Cardiac fibroblast (primary cell): ENCODE data around the gene TRIM66.

Source experiments
- DNase-seq, 2 donors: peaks; one replicate each; pipeline versions ENCODE4 v3.0.0 to v3.0.0-alpha.2; 2010; ENCODE audit warnings: low read depth in 2 of 2
- H3K4me3 ChIP-seq, 2 donors: replicated peaks in 1 of 2; 1 replicate in 1 of 2; 2 replicates in 1 of 2; pipeline ENCODE4 v1.5.1; 2011; ENCODE audit warnings: low read depth in 2 of 2, low read length in 2 of 2, mild to moderate bottlenecking in 2 of 2, moderate library complexity in 1 of 2
- CTCF ChIP-seq: IDR thresholded peaks from one replicate; pipeline ENCODE4 v1.5.1; 2011; ENCODE audit warnings: low read depth, mild to moderate bottlenecking, low read length, inconsistent platforms

Gene TRIM66

GRCh38 chr11:8682303-8683114 is at the start of gene TRIM66, which contains the start of gene RPL27A:
TRIM66 (minus strand) TSS chr11:8682665; CDS start chr11:8672274, 10,391 bp downstream.
RPL27A (plus strand) TSS chr11:8682792; CDS start chr11:8682814, 22 bp downstream.
- DNase-seq, result peak; percentile 97 to 98
- TF ChIP-seq CTCF, result peak; percentile 15
- H3K4me3 ChIP-seq, result peak within 1 kb of the TSS; percentile 96 to 98

GRCh38 chr11:8731647-8732323 is 49.3 kb upstream of the TRIM66 start:
- H3K4me3 ChIP-seq, result no peak overlapping the region
- no peak for DNase-seq
- TF ChIP-seq CTCF, result no peak

GRCh38 chr11:8730697-8731020 is 48.2 kb upstream of the TRIM66 start:
- no peak overlapping the region for H3K4me3 ChIP-seq
- TF ChIP-seq CTCF, result no peak
- no peak for DNase-seq

- TF ChIP-seq CTCF, result no peak
- no peak overlapping the region for H3K4me3 ChIP-seq
- no peak for DNase-seq
These were observed 47.6 kb upstream of the TRIM66 start for GRCh38 chr11:8729837-8730696.

- DNase-seq, result no peak
- no peak for TF ChIP-seq CTCF
- no peak overlapping the region for H3K4me3 ChIP-seq
These were observed 46.6 kb upstream of the TRIM66 start for GRCh38 chr11:8729067-8729466.

GRCh38 chr11:8728563-8728962 is 46.1 kb upstream of the TRIM66 start:
- no peak for DNase-seq
- no peak overlapping the region for H3K4me3 ChIP-seq
- TF ChIP-seq CTCF, result no peak
